ENCODE measurements around the gene VTI1A. TPM values are rescaled to one million over a fixed set of nuclear protein-coding genes. Genes with fewer than 3 reads are reported as not detected.

The VTI1A gene
- polyA plus RNA-seq, 2 of the 4 experiments (the other 2 are of a cell fraction) = 17.0 to 25.3 TPM

GRCh38 chr10:112746329-112746728, 299.3 kb downstream of the VTI1A start (continued):
- no peak for TF ChIP-seq E2F6 (IDR thresholded peaks at IDR 0.05; ENCODE audit: borderline replicate concordance, low read depth)
- TF ChIP-seq GATA3 (IDR thresholded peaks at IDR 0.05; ENCODE audit: borderline replicate concordance) = no peak
- no peak for TF ChIP-seq CHD2 (IDR thresholded peaks at IDR 0.05; ENCODE audit: low read length, partially characterized antibody)

GRCh38 chr10:112750427-112751167, 303.6 kb downstream of the VTI1A start:
- no peak overlapping the region for H3K4me2 ChIP-seq
- TF ChIP-seq MAFK (IDR thresholded peaks at IDR 0.05; ENCODE audit: partially characterized antibody) (peak; percentile 14), CEBPB (IDR thresholded peaks at IDR 0.05) (0 out of 4 replicates have a peak, but pooled peaks of 1 of the 2 experiments have one; percentile 2), E2F6 (IDR thresholded peaks at IDR 0.05; ENCODE audit: borderline replicate concordance, low read depth) (no peak)
- DNase-seq (ENCODE audit: low read depth in 1 of 2, low spot score in 1 of 2) (no peak), FAIRE-seq (no peak), ATAC-seq (no peak)
- POLR2A ChIA-PET = no interaction called here
- H3K9me3 ChIP-seq = no peaks in the 10 kb centered on the region
- no peak overlapping the region for H3K4me3 ChIP-seq
- H3K4me1 ChIP-seq = peaks cover 14% of the 10 kb centered on the region; the same call in 2 of the 3 replicates
- 87% methylated on average over 6 of the region's 6 CpGs for WGBS (ENCODE audit: missing lambda C conversion rate)
- no peak overlapping the region for H3K27ac ChIP-seq
- CTCF ChIA-PET = interaction anchor here (0.6 to 1.4 kb wide), 5 partner anchors 11 to 55 kb away, joined by 3 to 5 read pairs (median 4); no protein-coding TSS in a partner anchor

- ATAC-seq (no peak), DNase-seq (ENCODE audit: low read depth in 1 of 2, low spot score in 1 of 2) (no peak), FAIRE-seq (peak; percentile 7)
- TF ChIP-seq CBX2 (IDR thresholded peaks at IDR 0.05; ENCODE audit: borderline replicate concordance, low read depth) (no peak), JUN (IDR thresholded peaks at IDR 0.05) (no peak), RNF2 (IDR thresholded peaks at IDR 0.05; ENCODE audit: borderline replicate concordance, low read depth) (no peak), HOXA7 (CRISPR knock-in tag; IDR thresholded peaks at IDR 0.05) (no peak), CEBPB (IDR thresholded peaks at IDR 0.05) (no peak), GATA3 (IDR thresholded peaks at IDR 0.05; ENCODE audit: borderline replicate concordance) (no peak), EHF (CRISPR knock-in tag; IDR thresholded peaks at IDR 0.05) (no peak), CBX8 (IDR thresholded peaks at IDR 0.05) (no peak), SMC3 (IDR thresholded peaks at IDR 0.05) (no peak), CHD2 (IDR thresholded peaks at IDR 0.05; ENCODE audit: low read length, partially characterized antibody) (no peak), HOXB5 (CRISPR knock-in tag; IDR thresholded peaks at IDR 0.05) (no peak), MYC (IDR thresholded peaks at IDR 0.05; ENCODE audit: borderline replicate concordance, low read length) (no peak), RAD21 (conservative IDR thresholded peaks at IDR 0.05 in 1 of 2, IDR thresholded peaks at IDR 0.05 in 1 of 2) (no peak), RARB (CRISPR knock-in tag; IDR thresholded peaks at IDR 0.05) (no peak), HMGXB4 (CRISPR knock-in tag; IDR thresholded peaks at IDR 0.05; ENCODE audit: borderline replicate concordance) (no peak), EP300 (IDR thresholded peaks at IDR 0.05) (no peak), POLR2AphosphoS2 (conservative IDR thresholded peaks at IDR 0.05; ENCODE audit: low read length) (no peak), KDM1A (IDR thresholded peaks at IDR 0.05; ENCODE audit: low read depth) (no peak)
- Histone ChIP-seq H3K9me3 (no peaks in the 10 kb centered on the region), H3K27ac (no peak overlapping the region), H3K4me1 (peaks cover 14% of the 10 kb centered on the region; the same call in 2 of the 3 replicates), H3K4me3 (no peak overlapping the region), H3K4me2 (peak overlapping the region; percentile 31; the same call in 1 of the 3 replicates)
- 92% methylated on average over 3 of the region's 3 CpGs for WGBS (ENCODE audit: missing lambda C conversion rate)
- POLR2A ChIA-PET = no interaction called here
- CTCF ChIA-PET = interaction anchor here (0.9 to 1.4 kb wide), 3 partner anchors 19 to 30 kb away, joined by 3 to 5 read pairs (median 4); no protein-coding TSS in a partner anchor
Observed at GRCh38 chr10:112751651-112752050, 304.6 kb downstream of the VTI1A start.

All from A549 (cell line).